Uterine smooth muscle cell (primary cell): ENCODE measurements around the gene PTH2R. TPM values are rescaled to one million over a fixed set of nuclear protein-coding genes. Genes with fewer than 3 reads are reported as not detected.

Experiments used
- total RNA-seq: library from RNA; depleted of rRNA; stranded (reverse); fragments of >200 nt; gene quantifications from 2 replicates; pipeline ENCODE4 v1.2.3, GENCODE V29; 2014

PTH2R gene
- 0.25 TPM in 1 of 2 replicates, not detected in the other for total RNA-seq

GRCh38 chr2:208406474-208407451, at the start of gene PTH2R:
Gene PTH2R (plus strand): TSS chr2:208406792. CDS start chr2:208407044, 252 bp downstream.

Other genes with a start within 250 kb of the PTH2R start
- gene CRYGA, start 243.2 kb upstream of the PTH2R start, total RNA-seq = not detected in 2 replicates
- gene C2orf80, start 216.8 kb upstream of the PTH2R start, total RNA-seq = not detected in 2 replicates
- 232 and 330 TPM in 2 replicates for gene IDH1, start 151.7 kb upstream of the PTH2R start, total RNA-seq
- 38.1 and 44.8 TPM in 2 replicates for gene PIKFYVE, start 140.5 kb upstream of the PTH2R start, total RNA-seq